IgD-negative memory B cell (primary cell): Measurements from ENCODE around the gene ZNF598. TPM values are rescaled to one million over a fixed set of nuclear protein-coding genes. Genes with fewer than 3 reads are reported as not detected.

Experiments
- polyA plus RNA-seq: library from polyadenylated mRNA; unstranded; fragments of 300-500 nt; fragmentation: Illumina TruSeq; gene quantifications from one replicate; pipeline ENCODE4 v1.2.3, GENCODE V29; 2021

The ZNF598 gene
- polyA plus RNA-seq, 1 donor from 2014 or later = 11.0 TPM

Other genes with a start within 250 kb of the ZNF598 start
- gene NME3, start 238.3 kb downstream of the ZNF598 start, polyA plus RNA-seq = 66.1 TPM
- gene EME2, start 237.0 kb downstream of the ZNF598 start, polyA plus RNA-seq = 1.5 TPM
- 156 TPM for gene MRPS34, start 236.7 kb downstream of the ZNF598 start, polyA plus RNA-seq
- 55.2 TPM for gene SPSB3, start 227.2 kb downstream of the ZNF598 start, polyA plus RNA-seq
- 76.9 TPM for gene NUBP2, start 226.9 kb downstream of the ZNF598 start, polyA plus RNA-seq
- not detected for gene IGFALS, start 216.1 kb downstream of the ZNF598 start, polyA plus RNA-seq
- 31.6 TPM for gene HAGH, start 183.0 kb downstream of the ZNF598 start, polyA plus RNA-seq
- gene FAHD1, start 182.6 kb downstream of the ZNF598 start, polyA plus RNA-seq = 19.0 TPM
- not detected for gene MEIOB, start 137.7 kb downstream of the ZNF598 start, polyA plus RNA-seq
- not detected for gene HS3ST6, start 91.4 kb downstream of the ZNF598 start, polyA plus RNA-seq
- gene MSRB1, start 66.6 kb downstream of the ZNF598 start, polyA plus RNA-seq = 17.2 TPM
- not detected for gene RPL3L, start 55.1 kb downstream of the ZNF598 start, polyA plus RNA-seq
- 204 TPM for gene NDUFB10, start 50.3 kb downstream of the ZNF598 start, polyA plus RNA-seq
- 6,339 TPM for gene RPS2, start 45.0 kb downstream of the ZNF598 start, polyA plus RNA-seq
- gene RNF151, start 43.0 kb downstream of the ZNF598 start, polyA plus RNA-seq = not detected
- gene TBL3, start 37.8 kb downstream of the ZNF598 start, polyA plus RNA-seq = 52.0 TPM
- not detected for gene NOXO1, start 28.4 kb downstream of the ZNF598 start, polyA plus RNA-seq
- gene GFER, start 25.6 kb downstream of the ZNF598 start, polyA plus RNA-seq = 39.0 TPM
- gene SYNGR3, start 19.9 kb downstream of the ZNF598 start, polyA plus RNA-seq = 4.9 TPM
- not detected for gene NPW, start 10.0 kb upstream of the ZNF598 start, polyA plus RNA-seq
- not detected for gene NHERF2, start 17.1 kb upstream of the ZNF598 start, polyA plus RNA-seq
- 35.2 TPM for gene NTHL1, start 38.0 kb upstream of the ZNF598 start, polyA plus RNA-seq
- 30.3 TPM for gene TSC2, start 38.2 kb upstream of the ZNF598 start, polyA plus RNA-seq
- gene PKD1, start 126.1 kb upstream of the ZNF598 start, polyA plus RNA-seq = 7.4 TPM
- 0.41 TPM for gene RAB26, start 138.8 kb upstream of the ZNF598 start, polyA plus RNA-seq
- gene TRAF7, start 146.0 kb upstream of the ZNF598 start, polyA plus RNA-seq = 7.0 TPM
- gene CASKIN1, start 186.8 kb upstream of the ZNF598 start, polyA plus RNA-seq = not detected
- 44.1 TPM for gene MLST8, start 195.6 kb upstream of the ZNF598 start, polyA plus RNA-seq
- 0.35 TPM for gene BRICD5, start 201.0 kb upstream of the ZNF598 start, polyA plus RNA-seq
- 6.4 TPM for gene PGP, start 205.0 kb upstream of the ZNF598 start, polyA plus RNA-seq
- gene E4F1, start 213.8 kb upstream of the ZNF598 start, polyA plus RNA-seq = 23.2 TPM
- not detected for gene DNASE1L2, start 226.6 kb upstream of the ZNF598 start, polyA plus RNA-seq
- gene ECI1, start 241.8 kb upstream of the ZNF598 start, polyA plus RNA-seq = 65.1 TPM